Loucy (cell line): ENCODE results near the gene DNM2.
"Not testable (repeated sequence)": the region's sequence is repeated elsewhere in the genome, so short reads cannot be mapped to it uniquely, and the experiment has no call there.

ENCODE experiments used
- EZH2phosphoT487 ChIP-seq: fragments of 200-600 bp; IDR thresholded peaks from 2 replicates; pipeline ENCODE4 v1.6.1; 2018; ENCODE audit warnings: antibody characterized with exemption, mild to moderate bottlenecking, moderate library complexity, borderline replicate concordance
- TF ChIP-seq, protein P1 (sequence below): fragments of 200-600 bp; sonication (generic); conservative IDR thresholded peaks from 2 replicates; pipeline ENCODE4 v1.5.1; 2014; ENCODE audit warnings: mild to moderate bottlenecking, antibody characterized with exemption, low read length

- TF ChIP-seq, protein P1, sequence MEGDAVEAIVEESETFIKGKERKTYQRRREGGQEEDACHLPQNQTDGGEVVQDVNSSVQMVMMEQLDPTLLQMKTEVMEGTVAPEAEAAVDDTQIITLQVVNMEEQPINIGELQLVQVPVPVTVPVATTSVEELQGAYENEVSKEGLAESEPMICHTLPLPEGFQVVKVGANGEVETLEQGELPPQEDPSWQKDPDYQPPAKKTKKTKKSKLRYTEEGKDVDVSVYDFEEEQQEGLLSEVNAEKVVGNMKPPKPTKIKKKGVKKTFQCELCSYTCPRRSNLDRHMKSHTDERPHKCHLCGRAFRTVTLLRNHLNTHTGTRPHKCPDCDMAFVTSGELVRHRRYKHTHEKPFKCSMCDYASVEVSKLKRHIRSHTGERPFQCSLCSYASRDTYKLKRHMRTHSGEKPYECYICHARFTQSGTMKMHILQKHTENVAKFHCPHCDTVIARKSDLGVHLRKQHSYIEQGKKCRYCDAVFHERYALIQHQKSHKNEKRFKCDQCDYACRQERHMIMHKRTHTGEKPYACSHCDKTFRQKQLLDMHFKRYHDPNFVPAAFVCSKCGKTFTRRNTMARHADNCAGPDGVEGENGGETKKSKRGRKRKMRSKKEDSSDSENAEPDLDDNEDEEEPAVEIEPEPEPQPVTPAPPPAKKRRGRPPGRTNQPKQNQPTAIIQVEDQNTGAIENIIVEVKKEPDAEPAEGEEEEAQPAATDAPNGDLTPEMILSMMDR, result not testable (repeated sequence)
- not testable (repeated sequence) for TF ChIP-seq EZH2phosphoT487
Measured at GRCh38 chr19:10746437-10746836, 28.6 kb downstream of the DNM2 start.
